ENCODE results near the gene CYP26C1. TPM values are rescaled to one million over a fixed set of nuclear protein-coding genes. Genes with fewer than 3 reads are reported as not detected.

Gene CYP26C1
- total and polyA plus RNA-seq, 9 of the 15 experiments (the other 6 are each of a cell fraction or from before 2014, with no cell fraction given): 0.07 to 0.09 (median 0.07) TPM; not detected in 6

GRCh38 chr10:93072225-93072712 lies 11.7 kb downstream of the CYP26C1 start (continued):
- TF ChIP-seq NR2C2 (CRISPR knock-in tag; IDR thresholded peaks at IDR 0.05) (no peak), NR2C2 (tag; IDR thresholded peaks at IDR 0.05) (no peak), ZC3H4 (CRISPR knock-in tag; IDR thresholded peaks at IDR 0.05; ENCODE audit: borderline replicate concordance) (no peak), POLR2A (conservative IDR thresholded peaks at IDR 0.05) (0 out of 2 replicates have a peak, but pooled peaks have one; percentile 10), PURB (CRISPR knock-in tag; IDR thresholded peaks at IDR 0.05; ENCODE audit: low read depth) (no peak), ZNF165 (CRISPR knock-in tag; IDR thresholded peaks at IDR 0.05; ENCODE audit: borderline replicate concordance) (no peak), MTA3 (IDR thresholded peaks at IDR 0.05; ENCODE audit: borderline replicate concordance) (no peak), CBX8 (IDR thresholded peaks at IDR 0.05; ENCODE audit: borderline replicate concordance, extremely low read depth, low read depth, low read length, poor library complexity, severe bottlenecking) (no peak), FOXA3 (CRISPR knock-in tag; conservative IDR thresholded peaks at IDR 0.05 in 1 of 2, IDR thresholded peaks at IDR 0.05 in 1 of 2) (no peak), SUPT5H (IDR thresholded peaks at IDR 0.05) (no peak), KHSRP (IDR thresholded peaks at IDR 0.05) (no peak), NONO (IDR thresholded peaks at IDR 0.05; ENCODE audit: low read depth in 2 of 2, low read length in 1 of 2) (0 out of 4 replicates have a peak, but pooled peaks of 1 of the 2 experiments have one; percentile 1), L3MBTL2 (IDR thresholded peaks at IDR 0.05) (0 out of 2 replicates have a peak, but pooled peaks have one; percentile 6), SMARCA4 (IDR thresholded peaks at IDR 0.05) (0 out of 2 replicates have a peak, but pooled peaks have one; percentile 2), STAG1 (CRISPR knock-in tag; IDR thresholded peaks at IDR 0.05; ENCODE audit: borderline replicate concordance) (no peak), ZNF3 (CRISPR knock-in tag; IDR thresholded peaks at IDR 0.05) (no peak), ZNF239 (CRISPR knock-in tag; IDR thresholded peaks at IDR 0.05) (no peak), STAT5B (CRISPR knock-in tag; IDR thresholded peaks at IDR 0.05) (no peak), ZNF316 (IDR thresholded peaks at IDR 0.05) (no peak), SFPQ (IDR thresholded peaks at IDR 0.05; ENCODE audit: low read depth, low read length) (no peak)

All from K562 (cell line).